Stimulated activated CD4-positive, alpha-beta T cell treated with anti-CD3 and anti-CD28 coated beads, Interleukin-4, amount 100 ng/mL, for 1 hour (primary cell): ENCODE measurements around the gene PHF12.
"Not testable (repeated sequence)": the region's sequence is repeated elsewhere in the genome, so short reads cannot be mapped to it uniquely, and the experiment has no call there.

ENCODE experiments used
- DNase-seq: peaks from one replicate; pipeline ENCODE4 v3.0.0-alpha.2; 2020

Gene PHF12

DNA sequence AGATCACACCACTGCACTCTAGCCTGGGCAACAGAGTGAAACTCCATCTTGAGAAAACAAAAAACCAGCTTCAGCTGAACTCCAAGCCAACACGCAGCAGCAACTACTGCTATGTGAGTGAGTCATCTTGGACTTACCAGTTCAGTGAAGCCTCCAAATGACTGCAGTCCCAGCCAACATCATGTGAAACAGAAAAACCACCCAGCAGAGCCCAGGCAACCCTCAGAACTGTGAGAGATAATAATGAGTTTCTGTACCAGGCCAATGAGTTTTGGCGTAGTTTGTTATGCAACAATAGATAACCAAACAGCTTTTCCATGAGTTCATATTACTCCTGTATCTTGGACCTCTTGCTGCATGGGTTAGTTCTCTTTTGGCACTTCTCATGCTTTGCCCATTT lies 23.3 kb downstream of the PHF12 start:
- DNase-seq = peak; percentile 30

- no peak for DNase-seq
Measured at GRCh38 chr17:28926786-28927185, 24.5 kb downstream of the PHF12 start.

DNA sequence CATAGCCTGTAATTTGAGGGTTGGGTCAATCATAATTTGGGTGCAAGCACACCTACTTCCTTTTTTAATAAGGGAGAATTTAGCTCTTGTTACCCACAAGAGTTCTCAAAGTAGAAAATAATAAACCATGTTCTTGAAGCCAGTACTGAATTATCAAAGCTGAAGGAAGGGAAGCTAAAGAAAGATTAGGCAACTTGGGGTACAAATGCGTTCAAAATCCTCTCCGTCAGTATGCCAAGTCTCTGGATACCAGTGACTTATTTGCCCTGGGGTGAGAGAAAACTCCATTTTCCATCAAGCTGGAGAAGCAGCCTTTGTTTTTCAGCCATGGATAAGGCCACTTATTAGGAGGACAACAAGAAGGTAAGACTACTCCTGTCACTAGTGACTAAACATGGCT lies 25.0 kb downstream of the PHF12 start:
- no peak for DNase-seq

DNA sequence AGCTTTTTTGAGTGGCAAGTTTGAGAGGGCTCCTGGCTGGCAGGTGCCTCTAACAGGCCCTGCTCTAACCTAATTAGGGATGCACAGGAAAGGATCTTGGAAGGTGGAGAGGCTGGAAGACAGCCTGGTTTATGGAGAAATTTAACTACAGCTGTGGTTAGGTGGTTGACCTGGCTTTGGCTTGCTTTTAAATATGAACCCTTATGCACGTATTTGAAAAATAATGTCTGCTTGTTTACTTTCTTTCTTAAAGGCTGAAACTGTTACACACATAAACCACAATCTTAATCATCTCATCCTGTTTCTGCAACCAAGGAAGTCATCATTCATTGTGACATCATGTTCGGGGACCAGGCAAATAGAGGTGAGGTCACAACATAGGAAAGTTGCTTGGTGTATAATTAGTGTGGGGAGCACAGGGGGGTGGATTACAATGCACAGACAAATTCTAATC lies 25.4 kb downstream of the PHF12 start:
- no peak for DNase-seq

DNA sequence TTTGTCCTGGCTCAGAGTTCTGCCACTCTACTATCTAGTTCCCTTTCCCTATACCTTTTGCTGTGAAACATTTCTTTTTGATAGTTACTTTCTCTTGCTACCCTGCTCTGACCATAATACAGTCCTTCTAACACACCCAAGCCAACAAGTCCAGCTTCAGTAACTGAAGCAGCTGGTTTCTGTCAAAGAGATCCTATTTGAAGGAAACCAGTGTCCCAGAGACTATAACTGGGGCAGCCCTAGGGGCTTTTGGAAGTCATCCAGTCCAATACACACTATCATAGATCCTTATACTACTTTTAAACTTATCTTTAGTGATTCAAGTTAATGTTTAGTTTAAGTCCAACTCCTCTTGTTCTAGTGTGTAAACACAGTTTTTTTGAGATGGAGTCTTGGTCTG lies 31.1 kb downstream of the PHF12 start:
- DNase-seq = no peak

DNA sequence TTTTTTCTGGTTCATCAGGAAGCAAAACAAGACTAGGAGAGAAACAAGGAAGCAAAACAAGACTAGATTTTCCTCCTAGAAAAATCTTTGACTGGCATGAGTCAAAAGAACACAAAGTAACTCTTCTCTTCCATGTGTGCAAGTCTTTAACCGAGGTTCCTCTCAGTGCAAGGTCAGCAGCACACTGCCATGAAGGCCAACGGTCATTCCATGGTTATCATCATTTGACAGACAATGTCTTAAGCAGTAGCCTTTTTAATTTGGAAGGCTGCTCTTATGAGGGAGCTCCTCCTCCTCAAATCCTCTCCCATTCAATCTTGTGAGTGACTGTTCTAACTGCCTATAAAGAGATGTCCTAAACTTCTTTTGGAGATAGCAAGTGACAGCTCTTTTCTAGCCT lies 33.0 kb downstream of the PHF12 start:
- no peak for DNase-seq

GRCh38 chr17:28917465-28917864 lies 33.9 kb downstream of the PHF12 start:
- DNase-seq = no peak

DNA sequence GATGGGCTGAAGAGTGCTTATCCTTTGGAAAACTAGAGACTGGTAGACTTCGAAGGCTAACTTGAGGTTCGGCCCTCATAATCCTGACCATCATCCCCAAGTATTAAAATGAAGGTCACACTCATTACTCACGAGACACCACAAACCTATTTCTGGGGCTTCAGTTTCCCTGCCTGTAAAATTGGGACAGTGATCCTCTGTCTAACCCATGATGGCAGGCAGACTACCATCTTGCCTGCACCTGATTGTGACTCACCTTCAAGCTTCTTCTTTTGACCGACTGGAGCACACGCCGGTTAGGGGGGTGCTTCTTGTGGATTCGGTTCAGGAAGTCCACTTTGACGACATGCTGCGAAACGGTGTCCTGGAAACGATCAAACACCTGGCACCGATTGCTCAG lies 34.3 kb downstream of the PHF12 start:
- DNase-seq = no peak

- DNase-seq = peak; percentile 46
Measured at GRCh38 chr17:28916302-28916934, 34.9 kb downstream of the PHF12 start.

DNA sequence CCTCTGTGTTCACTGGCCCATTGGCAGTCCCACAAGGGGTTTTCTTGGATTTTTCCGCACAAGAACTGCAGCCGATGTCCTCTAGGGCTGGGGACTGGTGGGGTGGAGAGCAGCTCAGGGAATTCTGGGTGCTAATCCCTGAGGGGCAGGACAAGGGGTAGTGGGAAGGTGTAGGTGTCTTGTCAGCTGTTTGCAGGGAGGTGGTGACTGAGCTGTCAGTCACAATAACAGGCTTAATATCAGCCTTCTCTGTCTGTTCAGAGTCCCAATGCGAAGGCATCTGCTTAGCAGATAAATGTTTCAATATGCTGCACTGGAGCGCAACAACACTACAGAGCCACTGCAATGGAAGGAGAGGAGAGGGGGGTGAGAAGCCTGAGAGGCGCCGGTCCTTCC lies 38.4 kb downstream of the PHF12 start:
- DNase-seq = no peak

DNA sequence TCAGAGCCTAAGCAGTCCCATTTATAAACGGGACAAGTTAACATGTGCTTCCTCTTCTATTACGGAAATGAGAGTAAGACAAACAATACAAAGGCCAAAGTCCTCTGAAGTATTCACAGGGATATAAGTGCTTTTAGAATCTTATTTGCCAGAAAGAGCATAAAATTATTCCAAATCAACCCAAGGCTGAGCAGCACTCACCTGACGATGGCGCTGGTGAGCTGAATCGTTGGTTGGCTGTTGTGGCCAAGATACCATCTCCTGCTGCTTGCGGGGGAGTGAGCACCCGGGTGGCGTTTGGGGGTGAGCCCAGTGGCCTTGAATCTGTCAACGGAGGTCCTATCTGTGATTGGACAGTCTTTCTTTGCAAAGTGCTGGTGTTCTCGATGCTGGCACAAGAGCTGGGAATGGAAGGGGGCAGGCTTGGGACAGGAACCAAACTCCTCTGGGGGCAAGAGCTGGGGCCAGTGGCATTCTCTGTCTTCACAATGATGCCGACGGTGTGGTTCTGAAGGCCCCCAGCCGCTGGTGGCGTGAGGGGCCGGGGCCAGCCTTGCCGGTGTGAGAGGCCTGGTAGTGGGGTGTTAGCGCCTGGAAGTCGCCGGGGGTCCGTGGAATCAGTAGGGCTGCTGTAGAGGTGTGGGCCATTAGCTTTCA lies 38.9 kb downstream of the PHF12 start:
- no peak for DNase-seq

GRCh38 chr17:28911411-28912045 lies 39.8 kb downstream of the PHF12 start:
- DNase-seq = no peak

DNA sequence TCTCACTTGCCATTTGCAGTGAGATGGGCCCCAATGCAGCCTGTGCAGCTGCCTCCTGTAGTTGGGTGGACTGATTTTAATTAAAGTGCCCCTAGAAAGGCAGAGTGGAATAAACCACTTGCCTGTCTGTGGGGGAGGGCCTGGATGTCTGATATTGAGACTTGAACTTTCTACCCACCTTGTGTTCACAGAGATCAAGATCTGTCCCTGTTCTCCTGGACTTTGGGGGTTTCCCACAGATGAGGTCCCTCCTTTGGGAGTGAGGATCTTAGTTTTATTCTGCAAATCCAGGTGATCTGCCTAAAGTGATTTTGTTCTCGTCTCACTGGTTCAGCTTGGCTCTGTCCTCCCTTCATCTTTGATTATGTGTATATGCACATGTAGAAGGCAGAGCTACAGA lies 40.8 kb downstream of the PHF12 start:
- DNase-seq = no peak

- no peak for DNase-seq
Measured at GRCh38 chr17:28908640-28909167, 42.6 kb downstream of the PHF12 start.

DNA sequence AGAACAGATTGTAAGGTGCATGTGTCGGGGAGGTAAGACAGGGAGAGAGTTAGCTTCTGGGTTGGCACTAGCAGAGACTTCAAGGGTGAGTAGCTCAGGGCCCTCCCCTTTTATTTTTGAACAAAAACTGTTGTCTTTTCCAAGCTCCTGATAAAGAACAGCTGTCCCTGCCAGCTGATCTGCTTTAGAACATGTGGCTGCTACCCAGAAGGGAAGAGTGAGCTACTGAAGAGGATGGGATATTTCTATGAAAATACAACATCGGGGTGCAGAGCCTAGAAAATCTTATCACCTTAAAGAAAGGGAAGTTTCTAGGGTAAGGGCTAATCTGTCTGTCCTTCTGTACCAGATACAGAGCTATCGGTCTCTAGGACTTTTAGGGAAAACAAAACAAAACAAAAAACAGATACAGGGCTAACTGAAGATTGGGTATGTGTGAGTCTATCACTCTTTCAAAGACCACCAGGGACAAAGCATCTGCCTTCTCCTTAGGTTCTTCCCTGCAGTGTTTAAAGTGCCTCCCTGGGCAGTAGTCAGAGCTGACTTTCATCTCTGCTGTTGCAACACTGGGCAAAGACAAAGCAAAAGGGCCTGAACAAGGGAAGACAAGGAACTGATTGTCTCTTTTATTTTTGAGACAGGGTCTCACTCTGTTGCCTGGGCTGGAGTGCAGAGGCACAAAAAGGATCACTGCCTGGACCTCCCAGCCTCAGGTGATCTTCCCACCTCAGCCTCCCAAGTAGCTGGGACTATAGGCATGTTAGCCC lies 43.4 kb downstream of the PHF12 start:
- DNase-seq = no peak

DNA sequence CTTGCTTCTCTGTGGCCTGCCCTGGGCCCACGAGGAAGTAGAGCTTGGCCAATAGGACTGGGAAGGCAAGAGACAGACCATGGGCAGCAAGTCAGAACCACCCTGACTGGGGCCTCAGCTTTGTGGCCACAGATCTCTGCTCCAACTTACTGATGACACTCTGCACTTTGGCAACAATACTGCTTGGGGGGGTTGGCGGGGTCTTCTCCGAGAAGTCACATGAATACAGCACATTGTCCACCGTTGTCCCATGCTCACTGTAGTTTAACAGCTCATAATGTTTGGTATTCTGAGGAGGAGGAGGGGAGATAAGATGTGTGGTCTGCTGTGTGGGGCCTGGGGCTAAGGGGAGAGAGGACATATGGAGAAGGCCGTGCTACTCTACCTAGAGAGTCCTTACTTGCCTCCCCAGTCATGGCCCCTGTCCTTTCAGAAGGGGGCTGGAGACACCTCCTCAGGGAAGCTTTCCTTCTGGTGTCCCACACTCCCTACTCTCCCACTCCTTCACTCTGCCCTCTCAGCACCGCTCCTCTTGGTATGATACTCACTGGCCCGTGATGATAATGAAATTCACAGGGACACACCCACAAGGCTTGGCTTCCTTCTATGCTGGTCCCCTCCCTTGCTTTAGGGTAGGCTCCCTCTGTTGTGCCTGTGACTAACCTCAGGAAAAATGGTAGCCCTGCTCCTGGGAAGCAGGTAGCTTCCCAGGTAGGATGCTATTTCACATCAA lies 44.4 kb downstream of the PHF12 start:
- no peak for DNase-seq

DNA sequence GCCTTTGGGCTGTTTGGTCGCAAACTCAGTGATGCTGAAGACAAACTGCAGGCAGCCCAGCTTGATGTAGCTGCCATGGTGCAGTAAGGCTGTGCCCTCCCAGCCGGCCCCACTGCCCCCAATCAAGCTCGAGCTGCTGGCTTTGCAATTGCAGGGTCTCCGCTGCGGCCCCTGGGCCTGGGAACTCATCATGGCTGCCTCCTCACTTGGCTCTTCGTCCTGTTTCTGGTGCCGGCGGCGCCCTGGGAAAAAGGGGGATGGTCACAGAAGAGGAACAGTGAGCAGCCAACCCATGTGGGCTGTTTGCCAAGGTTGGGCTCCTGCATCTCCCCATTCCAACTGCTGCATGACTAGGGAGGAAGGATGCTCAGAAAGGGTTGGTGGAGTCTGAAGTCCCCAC lies 45.0 kb downstream of the PHF12 start:
- DNase-seq = no peak

- DNase-seq = no peak
Measured at GRCh38 chr17:28904800-28905199, 46.5 kb downstream of the PHF12 start.

- DNase-seq = not testable (repeated sequence)
Measured at GRCh38 chr17:28903546-28903841, 47.8 kb downstream of the PHF12 start.

- DNase-seq = peak; percentile 95
Measured at GRCh38 chr17:28902819-28903545, 48.3 kb downstream of the PHF12 start, which contains the start of gene DHRS13. Gene DHRS13 (minus strand): TSS chr17:28903079. CDS start chr17:28902944, 135 bp downstream.

GRCh38 chr17:28901866-28902818 lies 49.2 kb downstream of the PHF12 start:
- peak; percentile 65 for DNase-seq
